Hepatocyte (in vitro differentiated cells): ENCODE results near the gene EFNB2.

Source experiments
- CTCF ChIP-seq: fragments of 200-600 bp; sonication (generic); IDR thresholded peaks from 2 replicates; pipeline ENCODE4 v1.5.1; 2016; ENCODE audit warnings: antibody characterized with exemption, mild to moderate bottlenecking; ENCODE audit not compliant: poor library complexity
- EZH2 ChIP-seq: fragments of 200-600 bp; sonication (generic); IDR thresholded peaks from 2 replicates; pipeline ENCODE4 v1.6.1; 2016; ENCODE audit warnings: antibody characterized with exemption, mild to moderate bottlenecking, borderline replicate concordance
- EZH2phosphoT487 ChIP-seq: fragments of 200-600 bp; sonication (generic); IDR thresholded peaks from one replicate; pipeline ENCODE4 v1.6.1; 2018; ENCODE audit warnings: antibody characterized with exemption, mild to moderate bottlenecking, low read depth, moderate library complexity; ENCODE audit not compliant: unreplicated experiment, severe bottlenecking

- TF ChIP-seq CTCF = no peak
- no peak for TF ChIP-seq EZH2
- no peak for TF ChIP-seq EZH2phosphoT487
These were observed 45.5 kb downstream of the EFNB2 start for GRCh38 chr13:106489849-106490568.
